ENCODE measurements around the gene CASP10.
A peak's percentile ranks its signal among the peaks of the same experiment; 100 is the strongest.
"Not testable (repeated sequence)": the region's sequence is repeated elsewhere in the genome, so short reads cannot be mapped to it uniquely, and the experiment has no call there.

CASP10 gene, protein sequence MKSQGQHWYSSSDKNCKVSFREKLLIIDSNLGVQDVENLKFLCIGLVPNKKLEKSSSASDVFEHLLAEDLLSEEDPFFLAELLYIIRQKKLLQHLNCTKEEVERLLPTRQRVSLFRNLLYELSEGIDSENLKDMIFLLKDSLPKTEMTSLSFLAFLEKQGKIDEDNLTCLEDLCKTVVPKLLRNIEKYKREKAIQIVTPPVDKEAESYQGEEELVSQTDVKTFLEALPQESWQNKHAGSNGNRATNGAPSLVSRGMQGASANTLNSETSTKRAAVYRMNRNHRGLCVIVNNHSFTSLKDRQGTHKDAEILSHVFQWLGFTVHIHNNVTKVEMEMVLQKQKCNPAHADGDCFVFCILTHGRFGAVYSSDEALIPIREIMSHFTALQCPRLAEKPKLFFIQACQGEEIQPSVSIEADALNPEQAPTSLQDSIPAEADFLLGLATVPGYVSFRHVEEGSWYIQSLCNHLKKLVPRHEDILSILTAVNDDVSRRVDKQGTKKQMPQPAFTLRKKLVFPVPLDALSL

DNA sequence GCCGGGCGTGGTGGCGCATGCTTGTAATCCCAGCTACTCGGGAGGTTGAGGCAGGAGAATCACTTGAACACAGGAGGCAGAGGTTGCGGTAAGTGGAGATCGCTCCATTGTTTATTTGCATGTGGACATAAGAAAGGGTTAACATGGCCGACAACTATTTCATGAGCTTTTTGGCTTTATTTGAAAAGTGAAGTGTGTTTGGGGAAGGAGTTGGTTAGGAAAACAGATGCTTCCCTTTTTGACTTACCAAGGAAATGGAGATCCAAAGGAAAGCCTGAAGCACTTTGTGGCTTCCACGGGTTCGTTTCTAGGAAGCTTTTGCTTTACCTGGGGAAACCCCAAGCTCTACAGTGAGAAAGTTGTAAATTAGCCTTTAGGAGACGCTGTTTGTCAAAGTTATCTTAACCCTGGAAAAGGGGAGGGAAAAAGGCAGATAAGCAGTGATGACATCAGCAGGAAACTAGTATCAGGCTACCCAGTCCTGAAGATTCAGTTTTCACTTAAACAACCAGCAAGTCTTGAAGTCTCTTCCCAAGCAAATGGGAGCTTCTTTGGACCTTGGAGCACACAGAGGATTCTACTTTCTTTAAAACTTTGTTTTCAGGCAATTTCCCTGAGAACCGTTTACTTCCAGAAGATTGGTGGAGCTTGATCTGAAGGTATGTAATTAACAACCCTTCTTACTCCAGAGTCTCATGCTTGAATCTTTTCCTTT, at the start of gene CASP10:
CASP10 (plus strand) TSS at position 492 of the 715 bp plus-strand sequence. CDS start 2,637 bp downstream, outside the sequence.
- Histone ChIP-seq H3K4me1 (ENCODE audit: control insufficient read depth, insufficient read depth, low read length) (peaks cover 7% of the 10 kb centered on the region), H3K9me3 (ENCODE audit: control insufficient read depth, insufficient read depth, low read length) (no peaks in the 10 kb centered on the region), H3K4me3 (ENCODE audit: low read depth, low read length) (peak within 1 kb of the TSS; percentile 54), H3K36me3 (ENCODE audit: control insufficient read depth, insufficient read depth, low read length) (no peaks in the 10 kb centered on the region), H3K9ac (ENCODE audit: low read depth, low read length) (peak within 1 kb of the TSS; percentile 60), H3K27me3 (ENCODE audit: control insufficient read depth, insufficient read depth, low read length) (no peaks in the 10 kb centered on the region), H3K27ac (ENCODE audit: low read depth, low read length) (peak within 1 kb of the TSS; percentile 53)

DNA sequence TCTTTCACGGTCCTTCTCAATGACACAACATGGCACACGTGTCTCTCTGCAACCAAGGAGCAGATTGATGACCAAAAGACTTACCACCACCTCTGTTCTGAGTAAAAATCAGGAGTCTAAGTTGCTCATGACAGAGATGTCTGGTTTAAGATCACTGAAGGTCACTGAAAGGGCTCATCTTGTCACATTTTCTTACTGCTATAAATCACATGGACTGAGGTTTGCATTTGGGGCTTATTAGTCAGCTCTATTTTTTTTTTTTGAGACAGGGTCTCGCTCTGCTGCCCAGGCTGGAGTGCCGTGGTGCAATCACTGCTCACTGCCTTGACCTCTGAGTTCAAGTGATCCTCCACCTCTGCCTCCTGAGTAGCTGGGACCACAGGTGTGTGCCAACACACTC, 47.6 kb upstream of the CASP10 start:
- Histone ChIP-seq H3K27ac (ENCODE audit: low read depth, low read length) (no peak overlapping the region), H3K27me3 (ENCODE audit: control insufficient read depth, insufficient read depth, low read length) (no peaks in the 10 kb centered on the region), H3K36me3 (ENCODE audit: control insufficient read depth, insufficient read depth, low read length) (peaks cover 3% of the 10 kb centered on the region; the same call in 1 of the 2 replicates), H3K4me3 (ENCODE audit: low read depth, low read length) (no peak overlapping the region), H3K4me1 (ENCODE audit: control insufficient read depth, insufficient read depth, low read length) (peaks cover 17% of the 10 kb centered on the region), H3K9ac (ENCODE audit: low read depth, low read length) (no peak overlapping the region), H3K9me3 (ENCODE audit: control insufficient read depth, insufficient read depth, low read length) (no peaks in the 10 kb centered on the region)

DNA sequence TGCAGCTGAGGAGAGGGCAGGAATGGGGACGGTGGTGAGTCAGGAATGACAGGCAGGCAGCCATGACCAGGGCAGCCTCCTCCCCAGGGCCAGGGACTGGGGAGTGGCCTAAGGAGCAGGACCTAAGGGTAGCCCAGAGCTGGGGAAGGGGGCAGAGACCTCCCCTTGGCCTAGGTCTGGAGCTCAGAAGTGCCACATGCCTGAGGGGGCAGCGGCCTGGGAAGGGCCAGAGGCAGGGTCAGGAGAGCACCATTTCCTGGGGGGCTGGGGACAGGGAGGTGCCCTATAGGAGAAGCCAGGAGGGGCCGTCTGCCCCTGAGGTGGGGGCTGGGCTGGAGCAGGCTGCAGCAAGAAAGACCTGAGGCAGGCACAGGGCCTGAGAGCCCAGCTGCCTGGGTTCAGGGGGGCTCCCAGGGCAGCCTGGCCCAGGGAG, 46.0 kb upstream of the CASP10 start:
- Histone ChIP-seq H3K4me1 (ENCODE audit: control insufficient read depth, insufficient read depth, low read length) (peaks cover 9% of the 10 kb centered on the region; the same call in 1 of the 2 replicates), H3K9me3 (ENCODE audit: control insufficient read depth, insufficient read depth, low read length) (no peaks in the 10 kb centered on the region), H3K27ac (ENCODE audit: low read depth, low read length) (no peak overlapping the region), H3K4me3 (ENCODE audit: low read depth, low read length) (no peak overlapping the region), H3K36me3 (ENCODE audit: control insufficient read depth, insufficient read depth, low read length) (peaks cover 3% of the 10 kb centered on the region; the same call in 1 of the 2 replicates), H3K27me3 (ENCODE audit: control insufficient read depth, insufficient read depth, low read length) (no peaks in the 10 kb centered on the region), H3K9ac (ENCODE audit: low read depth, low read length) (no peak overlapping the region)

DNA sequence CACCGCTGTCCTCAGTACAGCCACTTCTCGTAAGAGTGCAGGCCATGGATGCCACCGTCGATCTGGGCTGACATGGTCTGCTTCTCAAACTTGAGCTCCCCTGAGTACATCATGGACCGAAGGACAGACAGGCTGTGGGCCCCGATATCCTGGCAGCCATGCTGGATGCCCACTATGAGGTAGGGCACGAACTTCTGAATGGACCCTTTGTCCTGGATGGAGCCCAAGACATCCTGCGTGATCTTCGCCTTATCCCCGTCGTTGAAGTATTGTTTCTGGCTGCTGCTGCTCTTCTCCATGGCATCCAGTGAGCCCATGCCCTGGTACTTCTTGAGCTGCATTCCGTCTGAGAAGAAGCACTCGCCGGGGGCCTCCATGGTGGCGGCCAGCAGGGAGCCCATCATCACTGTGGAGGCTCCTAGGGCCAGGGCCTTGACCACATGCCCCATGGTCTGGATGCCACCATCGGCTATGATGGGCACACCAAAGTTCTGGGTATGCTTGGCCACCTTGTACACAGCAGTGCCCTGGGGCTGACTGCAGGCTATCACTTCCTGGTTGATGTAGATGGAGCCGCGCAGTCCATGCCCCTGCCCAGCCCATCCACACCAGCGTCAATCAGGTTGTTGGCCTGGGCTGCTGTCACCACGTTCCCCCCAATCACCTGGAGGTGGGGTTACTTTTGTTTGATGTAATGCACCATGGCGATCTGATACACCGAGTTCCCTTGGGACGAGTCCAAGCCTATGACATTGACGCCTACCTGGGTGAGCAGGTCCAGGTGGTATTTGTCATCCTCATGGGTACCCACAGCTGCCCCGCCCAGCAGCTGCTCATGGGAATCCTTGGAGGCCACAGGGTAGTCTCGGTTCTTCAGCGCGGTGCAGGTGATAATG, 45.2 kb upstream of the CASP10 start:
- H3K36me3 ChIP-seq (ENCODE audit: control insufficient read depth, insufficient read depth, low read length) = peaks cover 3% of the 10 kb centered on the region; the same call in 1 of the 2 replicates

DNA sequence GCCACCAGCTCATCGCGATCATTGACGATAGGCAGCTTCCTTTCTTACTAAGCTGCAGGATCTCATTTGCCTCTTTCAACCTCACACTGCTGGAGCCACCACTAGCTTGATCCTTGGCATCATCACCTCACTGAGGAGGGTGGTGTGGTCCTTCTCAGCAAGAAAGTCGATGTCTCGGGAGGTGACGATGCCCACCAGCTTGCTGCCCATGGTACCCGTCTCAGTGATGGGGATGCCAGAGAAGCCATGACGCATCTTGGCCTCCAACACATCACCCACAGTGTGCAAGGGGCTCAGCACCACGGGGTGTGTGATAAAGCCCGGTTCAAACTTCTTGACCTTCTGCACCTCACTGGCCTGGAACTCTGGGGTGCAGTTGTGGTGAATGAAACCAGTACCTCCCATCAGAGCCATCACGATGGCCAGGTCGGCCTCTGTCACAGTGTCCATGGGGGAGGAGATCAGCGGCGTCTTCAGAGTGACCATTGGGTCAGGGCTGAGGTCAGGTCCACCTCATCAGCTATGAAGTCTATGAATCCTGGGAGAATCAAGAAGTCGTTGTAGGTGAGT, 44.5 kb upstream of the CASP10 start:
- no peak overlapping the region for H3K4me3 ChIP-seq (ENCODE audit: low read depth, low read length)

More for the DNA sequence above, 45.2 kb upstream of the CASP10 start:
- Histone ChIP-seq H3K27me3 (ENCODE audit: control insufficient read depth, insufficient read depth, low read length) (no peaks in the 10 kb centered on the region), H3K4me3 (ENCODE audit: low read depth, low read length) (no peak overlapping the region), H3K9me3 (ENCODE audit: control insufficient read depth, insufficient read depth, low read length) (no peaks in the 10 kb centered on the region), H3K9ac (ENCODE audit: low read depth, low read length) (no peak overlapping the region), H3K27ac (ENCODE audit: low read depth, low read length) (no peak overlapping the region), H3K4me1 (ENCODE audit: control insufficient read depth, insufficient read depth, low read length) (peaks cover 9% of the 10 kb centered on the region; the same call in 1 of the 2 replicates)

DNA sequence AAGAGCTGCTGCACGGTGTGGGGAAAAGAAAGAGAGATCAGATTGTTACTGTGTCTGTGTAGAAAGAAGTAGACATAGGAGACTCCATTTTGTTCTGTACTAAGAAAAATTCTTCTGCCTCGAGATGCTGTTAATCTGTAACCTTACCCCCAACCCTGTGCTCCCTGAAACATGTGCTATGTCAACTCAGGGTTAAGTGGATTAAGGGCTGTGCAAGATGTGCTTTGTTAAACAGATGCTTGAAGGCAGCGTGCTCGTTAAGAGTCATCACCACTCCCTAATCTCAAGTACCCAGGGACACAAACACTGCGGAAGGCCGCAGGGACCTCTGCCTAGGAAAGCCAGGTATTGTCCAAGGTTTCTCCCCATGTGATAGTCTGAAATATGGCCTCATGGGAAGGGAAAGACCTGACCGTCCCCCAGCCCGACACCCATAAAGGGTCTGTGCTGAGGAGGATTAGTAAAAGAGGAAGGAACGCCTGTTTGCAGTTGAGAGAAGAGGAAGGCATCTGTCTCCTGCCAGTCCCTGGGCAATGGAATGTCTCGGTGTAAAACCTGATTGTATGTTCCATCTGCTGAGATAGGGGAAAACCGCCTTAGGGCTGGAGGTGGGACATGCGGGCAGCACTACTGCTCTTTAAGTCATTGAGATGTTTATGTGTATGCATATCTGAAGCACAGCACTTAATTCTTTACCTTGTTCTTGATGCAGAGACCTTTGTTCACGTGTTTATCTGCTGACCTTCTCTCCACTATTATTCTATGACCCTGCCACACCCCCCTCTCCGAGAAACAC, 43.8 kb upstream of the CASP10 start:
- H3K9ac ChIP-seq (ENCODE audit: low read depth, low read length); H3K4me3 ChIP-seq (ENCODE audit: low read depth, low read length); H3K27me3 ChIP-seq (ENCODE audit: control insufficient read depth, insufficient read depth, low read length); H3K4me1 ChIP-seq (ENCODE audit: control insufficient read depth, insufficient read depth, low read length); H3K36me3 ChIP-seq (ENCODE audit: control insufficient read depth, insufficient read depth, low read length); H3K9me3 ChIP-seq (ENCODE audit: control insufficient read depth, insufficient read depth, low read length): not testable (repeated sequence)
- H3K27ac ChIP-seq (ENCODE audit: low read depth, low read length) = peak overlapping the region; percentile 12

More for the DNA sequence above, 44.5 kb upstream of the CASP10 start:
- Histone ChIP-seq H3K36me3 (ENCODE audit: control insufficient read depth, insufficient read depth, low read length) (no peaks in the 10 kb centered on the region; the same call in 1 of the 2 replicates), H3K4me1 (ENCODE audit: control insufficient read depth, insufficient read depth, low read length) (peaks cover 9% of the 10 kb centered on the region; the same call in 1 of the 2 replicates), H3K27ac (ENCODE audit: low read depth, low read length) (no peak overlapping the region), H3K9me3 (ENCODE audit: control insufficient read depth, insufficient read depth, low read length) (no peaks in the 10 kb centered on the region), H3K27me3 (ENCODE audit: control insufficient read depth, insufficient read depth, low read length) (no peaks in the 10 kb centered on the region), H3K9ac (ENCODE audit: low read depth, low read length) (no peak overlapping the region)

DNA sequence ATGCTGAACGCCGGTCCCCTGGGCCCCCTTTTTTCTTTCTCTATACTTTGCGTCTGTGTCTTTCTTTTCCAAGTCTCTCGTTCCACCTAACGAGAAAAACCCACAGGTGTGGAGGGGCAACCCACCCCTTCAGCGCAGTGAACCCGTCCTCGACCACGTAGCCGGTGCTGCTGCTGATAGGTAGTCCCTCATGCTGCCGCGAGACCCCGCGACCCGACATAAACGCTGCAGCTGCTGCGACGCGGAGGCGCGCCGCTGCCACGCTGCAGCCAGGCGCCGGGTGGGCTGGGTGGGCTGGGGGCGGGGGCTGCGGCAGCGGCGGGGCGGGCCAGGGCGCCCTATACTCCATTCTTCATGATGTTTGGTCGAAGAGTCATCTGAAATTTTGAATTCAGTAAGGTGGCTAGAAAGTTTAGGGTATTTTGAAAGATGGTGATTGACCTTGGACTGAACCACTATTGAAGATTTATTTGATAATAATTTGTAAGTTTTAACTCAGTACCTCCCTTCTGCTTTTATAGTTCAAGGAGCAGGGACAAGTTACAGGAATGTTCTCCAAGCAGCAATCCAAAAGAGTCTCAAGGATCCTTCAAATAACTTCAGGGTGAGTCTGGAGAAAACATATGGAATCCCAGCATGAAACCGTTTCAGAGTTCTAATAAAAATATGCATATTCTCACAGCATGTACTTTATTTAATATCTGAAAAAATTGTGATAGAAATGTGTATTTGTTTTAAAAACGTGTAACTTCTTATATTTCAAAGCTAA, 42.9 kb upstream of the CASP10 start:
- no peak overlapping the region for H3K4me3 ChIP-seq (ENCODE audit: low read depth, low read length)
- no peaks in the 10 kb centered on the region for H3K9me3 ChIP-seq (ENCODE audit: control insufficient read depth, insufficient read depth, low read length)
- no peaks in the 10 kb centered on the region; the same call in 1 of the 2 replicates for H3K36me3 ChIP-seq (ENCODE audit: control insufficient read depth, insufficient read depth, low read length)
- peaks cover 9% of the 10 kb centered on the region; the same call in 1 of the 2 replicates for H3K4me1 ChIP-seq (ENCODE audit: control insufficient read depth, insufficient read depth, low read length)
- no peak overlapping the region for H3K9ac ChIP-seq (ENCODE audit: low read depth, low read length)
- no peak overlapping the region for H3K27ac ChIP-seq (ENCODE audit: low read depth, low read length)
- no peaks in the 10 kb centered on the region for H3K27me3 ChIP-seq (ENCODE audit: control insufficient read depth, insufficient read depth, low read length)

DNA sequence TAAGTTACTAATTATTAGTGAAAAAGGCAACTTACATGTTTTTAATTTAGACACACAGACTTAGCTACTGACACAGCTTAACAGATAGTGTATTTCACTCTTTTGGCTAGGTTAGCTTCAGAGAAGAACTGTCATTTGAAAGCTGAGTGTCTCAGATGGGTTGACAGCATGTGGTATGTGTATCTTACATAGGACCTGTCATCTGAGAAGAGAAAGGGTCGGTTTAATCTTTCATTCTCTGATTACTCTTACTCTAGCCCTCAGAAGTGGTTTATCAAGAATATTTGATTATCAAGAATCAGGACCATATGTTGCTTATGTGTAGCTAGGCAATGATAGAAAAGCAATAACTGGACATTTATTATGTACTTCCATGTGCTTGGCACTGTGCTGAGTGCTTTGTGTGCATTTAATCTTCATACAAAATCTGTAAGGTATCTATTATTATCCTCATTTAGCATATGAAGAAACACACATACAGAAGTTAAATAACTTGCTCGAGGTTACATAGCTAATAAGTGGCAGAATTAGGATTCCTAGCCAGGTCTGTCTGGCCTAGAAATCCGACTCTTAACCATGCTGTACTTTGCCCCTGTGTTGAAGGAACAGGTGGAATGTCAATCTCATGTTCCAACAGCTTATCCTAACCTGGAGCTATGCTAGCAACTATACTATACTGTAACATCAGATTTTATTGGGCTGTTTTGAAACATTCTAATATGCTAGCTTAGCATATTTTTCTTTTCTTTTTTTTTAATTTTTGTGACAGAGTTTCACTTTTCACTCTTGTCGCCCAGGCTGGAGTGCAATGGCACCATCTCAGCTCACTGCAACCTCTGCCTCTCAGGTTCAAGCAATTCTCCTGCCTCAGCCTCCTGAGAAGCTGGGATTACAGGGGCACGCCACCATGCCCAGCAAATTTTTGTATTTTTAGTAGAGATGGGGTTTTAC, 38.6 kb upstream of the CASP10 start:
- no peaks in the 10 kb centered on the region for H3K27me3 ChIP-seq (ENCODE audit: control insufficient read depth, insufficient read depth, low read length)
- no peak overlapping the region for H3K4me3 ChIP-seq (ENCODE audit: low read depth, low read length)
- H3K9ac ChIP-seq (ENCODE audit: low read depth, low read length) = no peak overlapping the region
- no peaks in the 10 kb centered on the region for H3K9me3 ChIP-seq (ENCODE audit: control insufficient read depth, insufficient read depth, low read length)
- H3K4me1 ChIP-seq (ENCODE audit: control insufficient read depth, insufficient read depth, low read length) = peaks cover 12% of the 10 kb centered on the region
- H3K36me3 ChIP-seq (ENCODE audit: control insufficient read depth, insufficient read depth, low read length) = no peaks in the 10 kb centered on the region
- no peak overlapping the region for H3K27ac ChIP-seq (ENCODE audit: low read depth, low read length)
